AG09319 (cell line): ENCODE measurements around the gene DAB2.

ENCODE experiments used
- DNase-seq: peaks from one replicate; pipeline ENCODE4 v3.0.0-alpha.2; 2010; ENCODE audit warnings: low read depth; ENCODE audit errors: extremely low read depth
- TF ChIP-seq, protein P1 (sequence below): IDR thresholded peaks from 2 replicates; pipeline ENCODE4 v1.5.1; 2011; ENCODE audit warnings: low read depth, mild to moderate bottlenecking, inconsistent platforms, low read length, moderate library complexity

The DAB2 gene

DNA sequence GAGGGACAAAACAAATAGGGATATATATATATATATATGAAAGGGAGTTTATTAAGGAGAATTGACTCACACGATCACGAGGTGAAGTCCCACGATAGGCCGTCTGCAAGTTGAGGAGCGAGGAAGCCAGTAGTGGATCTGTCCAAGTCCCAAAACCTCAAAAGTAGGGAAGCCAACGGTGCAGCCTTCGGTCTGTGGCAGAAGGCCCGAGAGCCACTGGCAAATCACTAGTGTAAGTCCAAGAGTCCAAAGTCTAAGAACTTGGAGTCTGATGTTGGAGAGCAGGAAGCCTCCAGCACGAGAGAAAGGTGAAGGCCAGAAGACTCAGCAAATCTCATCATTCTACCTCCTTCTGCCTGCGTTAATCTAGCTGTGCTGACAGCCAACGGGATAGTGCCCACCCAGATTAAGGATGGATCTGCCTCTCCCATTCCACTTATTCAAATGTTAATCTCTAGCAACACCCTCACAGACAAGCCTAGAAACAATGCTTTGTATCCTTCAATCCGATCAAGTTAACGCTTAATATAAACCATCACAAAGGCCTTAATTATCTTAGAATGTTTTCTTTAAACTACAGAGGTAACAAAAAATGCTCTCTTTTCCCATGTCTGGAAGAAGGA is 23.8 kb upstream of the DAB2 start:
- DNase-seq = no peak
- TF ChIP-seq, protein P1, sequence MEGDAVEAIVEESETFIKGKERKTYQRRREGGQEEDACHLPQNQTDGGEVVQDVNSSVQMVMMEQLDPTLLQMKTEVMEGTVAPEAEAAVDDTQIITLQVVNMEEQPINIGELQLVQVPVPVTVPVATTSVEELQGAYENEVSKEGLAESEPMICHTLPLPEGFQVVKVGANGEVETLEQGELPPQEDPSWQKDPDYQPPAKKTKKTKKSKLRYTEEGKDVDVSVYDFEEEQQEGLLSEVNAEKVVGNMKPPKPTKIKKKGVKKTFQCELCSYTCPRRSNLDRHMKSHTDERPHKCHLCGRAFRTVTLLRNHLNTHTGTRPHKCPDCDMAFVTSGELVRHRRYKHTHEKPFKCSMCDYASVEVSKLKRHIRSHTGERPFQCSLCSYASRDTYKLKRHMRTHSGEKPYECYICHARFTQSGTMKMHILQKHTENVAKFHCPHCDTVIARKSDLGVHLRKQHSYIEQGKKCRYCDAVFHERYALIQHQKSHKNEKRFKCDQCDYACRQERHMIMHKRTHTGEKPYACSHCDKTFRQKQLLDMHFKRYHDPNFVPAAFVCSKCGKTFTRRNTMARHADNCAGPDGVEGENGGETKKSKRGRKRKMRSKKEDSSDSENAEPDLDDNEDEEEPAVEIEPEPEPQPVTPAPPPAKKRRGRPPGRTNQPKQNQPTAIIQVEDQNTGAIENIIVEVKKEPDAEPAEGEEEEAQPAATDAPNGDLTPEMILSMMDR = no peak

DNA sequence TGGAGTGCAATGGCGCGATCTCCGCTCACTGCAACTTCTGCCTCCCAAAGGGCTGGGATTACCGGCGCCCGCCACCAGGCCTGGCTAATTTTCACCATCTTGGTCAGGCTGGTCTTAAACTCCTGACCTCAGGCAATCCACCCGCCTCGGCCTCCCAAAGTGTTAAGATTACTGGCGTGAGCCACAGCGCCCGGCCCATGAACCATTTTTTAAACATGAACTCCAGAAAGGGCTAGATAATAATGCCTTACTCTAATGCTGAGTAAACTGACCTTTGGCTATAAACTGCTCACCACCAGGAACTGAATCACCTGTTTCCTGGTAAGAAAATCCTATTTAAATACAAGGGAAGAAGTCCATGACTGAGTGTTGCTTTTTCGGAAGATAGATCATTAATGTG is 23.2 kb upstream of the DAB2 start:
- DNase-seq = no peak
- TF ChIP-seq, protein P1 = no peak

DNA sequence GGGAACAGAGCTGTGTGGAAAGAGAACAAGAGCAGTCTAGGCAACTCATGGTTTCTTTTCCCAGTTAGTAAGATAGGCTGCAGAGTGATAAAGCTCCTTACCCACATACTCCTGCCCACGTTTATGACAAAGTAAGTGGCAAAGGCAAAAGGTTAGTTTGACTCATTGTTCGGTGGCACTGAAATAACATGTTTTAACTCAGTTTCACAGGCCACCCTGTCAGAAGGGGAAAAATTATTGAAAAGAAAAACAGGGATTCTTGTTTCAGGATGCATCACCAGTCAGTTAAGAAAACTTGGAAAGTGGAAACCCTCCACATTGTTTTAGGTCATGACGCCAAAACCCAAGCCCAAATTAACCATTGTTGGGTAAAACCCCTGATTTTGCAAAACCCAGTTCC is 22.3 kb upstream of the DAB2 start:
- no peak for DNase-seq
- TF ChIP-seq, protein P1 = no peak

DNA sequence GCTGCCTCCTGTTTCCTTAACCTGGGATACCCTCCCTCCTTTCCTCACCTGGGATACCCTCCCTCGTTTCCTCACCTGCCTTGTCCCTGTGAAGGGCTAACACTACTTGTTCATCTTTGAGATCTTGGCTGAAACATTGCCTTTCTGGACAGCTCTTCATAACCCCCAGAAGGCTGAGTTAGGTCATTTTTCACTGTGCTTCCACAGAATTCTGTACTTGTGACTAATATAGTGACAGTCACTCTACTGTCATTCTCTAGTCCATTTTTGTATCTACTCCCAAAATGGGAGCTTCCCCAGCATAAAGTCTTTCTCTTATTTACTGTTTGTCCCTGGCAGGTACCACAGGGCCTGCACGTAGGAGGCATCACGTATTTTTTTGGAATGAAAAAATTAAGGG is 21.5 kb upstream of the DAB2 start:
- TF ChIP-seq, protein P1 = no peak
- no peak for DNase-seq

DNA sequence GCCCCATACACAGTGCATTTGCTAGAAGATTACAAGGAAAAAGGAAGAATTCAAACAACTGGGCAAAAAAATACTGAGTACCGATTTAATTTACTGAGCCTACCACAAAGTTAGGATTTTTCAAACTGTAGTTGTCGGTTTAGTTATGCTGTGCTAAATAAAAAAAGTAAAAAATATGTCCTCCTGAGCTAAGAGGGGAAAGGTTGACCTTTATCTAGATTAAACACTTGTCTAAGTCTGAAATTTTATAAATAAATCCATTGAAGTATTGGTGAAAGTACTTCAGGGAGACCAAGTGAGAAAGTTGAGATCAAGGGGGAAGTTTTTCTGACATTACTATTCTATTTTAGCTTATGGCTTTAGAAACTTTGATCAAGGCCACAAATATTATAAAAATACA is 19.1 kb upstream of the DAB2 start:
- DNase-seq = no peak

DNA sequence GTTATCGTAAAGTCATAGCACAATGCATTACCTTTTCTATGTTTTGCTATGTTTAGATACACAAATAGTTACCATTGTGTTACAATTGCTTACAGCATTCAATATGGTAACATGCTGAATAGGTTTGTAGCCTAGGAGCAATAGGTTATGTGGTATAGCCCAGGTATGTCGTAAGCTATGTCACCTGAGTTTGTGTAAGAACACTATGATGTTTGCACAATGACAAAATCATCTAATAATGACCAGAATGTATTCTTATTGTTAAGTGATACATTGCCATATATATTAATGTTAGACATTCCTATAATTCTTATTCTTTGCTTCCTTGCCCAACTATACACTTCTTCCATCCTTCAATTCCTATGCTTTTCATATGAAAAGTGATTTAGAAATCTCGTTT is 18.2 kb upstream of the DAB2 start:
- DNase-seq = no peak
- TF ChIP-seq, protein P1 = no peak

More for the DNA sequence above, 19.1 kb upstream of the DAB2 start:
- TF ChIP-seq, protein P1 = no peak

DNA sequence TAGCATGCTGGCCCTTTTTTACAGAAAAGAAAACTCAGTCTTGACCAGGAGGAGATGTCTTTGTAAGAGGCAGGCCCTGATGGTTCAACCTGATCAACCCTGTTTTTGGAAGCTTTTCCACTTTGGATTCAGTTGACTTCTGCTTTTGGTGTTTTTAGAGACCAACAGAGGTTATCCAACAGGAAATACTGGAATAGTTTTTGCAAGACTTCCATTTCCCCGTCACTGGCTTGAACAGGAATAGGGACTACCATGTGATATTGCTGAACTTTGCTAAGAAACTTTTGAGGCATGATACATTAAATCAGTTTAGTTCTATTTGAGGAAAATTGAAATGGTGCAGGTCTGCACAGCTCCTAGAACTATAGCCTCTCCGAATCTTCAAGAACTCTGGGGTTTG is 17.1 kb upstream of the DAB2 start:
- TF ChIP-seq, protein P1 = no peak
- DNase-seq = no peak
